ENCODE data around the gene GLT6D1. TPM values are rescaled to one million over a fixed set of nuclear protein-coding genes. Genes with fewer than 3 reads are reported as not detected.

GLT6D1 gene
- total RNA-seq, 1 donor from 2014 or later: not detected

Other genes starting within 250 kb of the GLT6D1 start
- 16.4 and 19.8 TPM in 2 replicates for gene PPP1R26, start 159.8 kb downstream of the GLT6D1 start, total RNA-seq
- 47.2 and 52.0 TPM in 2 replicates for gene MRPS2, start 138.9 kb downstream of the GLT6D1 start, total RNA-seq
- gene LCN1, start 118.1 kb downstream of the GLT6D1 start, total RNA-seq: not detected in 2 replicates
- not detected in 2 replicates for gene OBP2A, start 93.4 kb downstream of the GLT6D1 start, total RNA-seq
- gene PAEP, start 77.8 kb downstream of the GLT6D1 start, total RNA-seq: not detected in 2 replicates
- gene LCN9, start 23.8 kb upstream of the GLT6D1 start, total RNA-seq: not detected in 2 replicates
- gene SOHLH1, start 59.9 kb upstream of the GLT6D1 start, total RNA-seq: 0.39 TPM in 1 of 2 replicates, not detected in the other
- not detected in 2 replicates for gene KCNT1, start 62.6 kb upstream of the GLT6D1 start, total RNA-seq

All from glomerular endothelial cell (primary cell).